ENCODE results near the gene POLR2H. TPM values are rescaled to one million over a fixed set of nuclear protein-coding genes. Genes with fewer than 3 reads are reported as not detected.

Gene POLR2H
- polyA plus RNA-seq, 2 donors, result 79.6 to 103 TPM

GRCh38 chr3:184383033-184383740 lies 21.7 kb downstream of the POLR2H start:
- Histone ChIP-seq H3K9me3 (ENCODE audit: control insufficient read depth in 2 of 2, insufficient read depth in 1 of 2, low read depth in 1 of 2, low read length in 1 of 2) (no peaks in the 10 kb centered on the region), H3K4me3 (ENCODE audit: low read depth in 1 of 2, low read length in 2 of 2) (no peak overlapping the region), H3K4me1 (ENCODE audit: control insufficient read depth in 2 of 2, insufficient read depth in 2 of 2, low read length in 1 of 2) (no peaks in the 10 kb centered on the region), H3K27me3 (ENCODE audit: control insufficient read depth in 1 of 2, insufficient read depth in 2 of 2, low read length in 2 of 2) (no peaks in the 10 kb centered on the region), H3K36me3 (ENCODE audit: control insufficient read depth in 2 of 2, insufficient read depth in 2 of 2, low read length in 1 of 2) (no peaks in the 10 kb centered on the region), H3K27ac (ENCODE audit: low read depth in 2 of 2, low read length in 1 of 2) (no peak overlapping the region)
- 85 to 87% methylated on average over 15 of the region's 15 CpGs for WGBS, 2 donors

GRCh38 chr3:184384342-184384741 lies 22.8 kb downstream of the POLR2H start:
- Histone ChIP-seq H3K4me3 (ENCODE audit: low read depth in 1 of 2, low read length in 2 of 2) (no peak overlapping the region), H3K27me3 (ENCODE audit: control insufficient read depth in 1 of 2, insufficient read depth in 2 of 2, low read length in 2 of 2) (no peaks in the 10 kb centered on the region), H3K36me3 (ENCODE audit: control insufficient read depth in 2 of 2, insufficient read depth in 2 of 2, low read length in 1 of 2) (peaks cover 0 to 2% of the 10 kb centered on the region in 2 donors), H3K4me1 (ENCODE audit: control insufficient read depth in 2 of 2, insufficient read depth in 2 of 2, low read length in 1 of 2) (no peaks in the 10 kb centered on the region), H3K9me3 (ENCODE audit: control insufficient read depth in 2 of 2, insufficient read depth in 1 of 2, low read depth in 1 of 2, low read length in 1 of 2) (no peaks in the 10 kb centered on the region), H3K27ac (ENCODE audit: low read depth in 2 of 2, low read length in 1 of 2) (no peak overlapping the region)
- WGBS, 2 donors, result 79 to 82% methylated on average over 9 of the region's 9 CpGs

GRCh38 chr3:184384856-184385422 lies 23.4 kb downstream of the POLR2H start:
- H3K27ac ChIP-seq (ENCODE audit: low read depth in 2 of 2, low read length in 1 of 2), result no peak overlapping the region
- H3K4me1 ChIP-seq (ENCODE audit: control insufficient read depth in 2 of 2, insufficient read depth in 2 of 2, low read length in 1 of 2), result no peaks in the 10 kb centered on the region
- no peak overlapping the region for H3K4me3 ChIP-seq (ENCODE audit: low read depth in 1 of 2, low read length in 2 of 2)
- no peaks in the 10 kb centered on the region for H3K9me3 ChIP-seq (ENCODE audit: control insufficient read depth in 2 of 2, insufficient read depth in 1 of 2, low read depth in 1 of 2, low read length in 1 of 2)
- H3K36me3 ChIP-seq (ENCODE audit: control insufficient read depth in 2 of 2, insufficient read depth in 2 of 2, low read length in 1 of 2), result peaks cover 0 to 2% of the 10 kb centered on the region in 2 donors
- 88 to 94% methylated on average over 8 of the region's 8 CpGs for WGBS, 2 donors
- no peaks in the 10 kb centered on the region for H3K27me3 ChIP-seq (ENCODE audit: control insufficient read depth in 1 of 2, insufficient read depth in 2 of 2, low read length in 2 of 2)

GRCh38 chr3:184386047-184386806 lies 24.7 kb downstream of the POLR2H start:
- Histone ChIP-seq H3K9me3 (ENCODE audit: control insufficient read depth in 2 of 2, insufficient read depth in 1 of 2, low read depth in 1 of 2, low read length in 1 of 2) (no peaks in the 10 kb centered on the region), H3K4me1 (ENCODE audit: control insufficient read depth in 2 of 2, insufficient read depth in 2 of 2, low read length in 1 of 2) (no peaks in the 10 kb centered on the region), H3K27ac (ENCODE audit: low read depth in 2 of 2, low read length in 1 of 2) (no peak overlapping the region), H3K4me3 (ENCODE audit: low read depth in 1 of 2, low read length in 2 of 2) (no peak overlapping the region), H3K36me3 (ENCODE audit: control insufficient read depth in 2 of 2, insufficient read depth in 2 of 2, low read length in 1 of 2) (peaks cover 0 to 2% of the 10 kb centered on the region in 2 donors), H3K27me3 (ENCODE audit: control insufficient read depth in 1 of 2, insufficient read depth in 2 of 2, low read length in 2 of 2) (no peaks in the 10 kb centered on the region)
- 70 to 74% methylated on average over 35 to 37 of the region's 37 CpGs for WGBS, 2 donors

GRCh38 chr3:184387174-184387714 lies 25.7 kb downstream of the POLR2H start:
- H3K27me3 ChIP-seq (ENCODE audit: control insufficient read depth in 1 of 2, insufficient read depth in 2 of 2, low read length in 2 of 2), result no peaks in the 10 kb centered on the region
- H3K36me3 ChIP-seq (ENCODE audit: control insufficient read depth in 2 of 2, insufficient read depth in 2 of 2, low read length in 1 of 2), result peaks cover 0 to 2% of the 10 kb centered on the region in 2 donors
- no peak overlapping the region for H3K4me3 ChIP-seq (ENCODE audit: low read depth in 1 of 2, low read length in 2 of 2)
- WGBS, 2 donors, result 91% methylated on average over 12 of the region's 12 CpGs
- H3K4me1 ChIP-seq (ENCODE audit: control insufficient read depth in 2 of 2, insufficient read depth in 2 of 2, low read length in 1 of 2), result no peaks in the 10 kb centered on the region
- H3K27ac ChIP-seq (ENCODE audit: low read depth in 2 of 2, low read length in 1 of 2), result no peak overlapping the region
- H3K9me3 ChIP-seq (ENCODE audit: control insufficient read depth in 2 of 2, insufficient read depth in 1 of 2, low read depth in 1 of 2, low read length in 1 of 2), result no peaks in the 10 kb centered on the region

- Histone ChIP-seq H3K27me3 (ENCODE audit: control insufficient read depth in 1 of 2, insufficient read depth in 2 of 2, low read length in 2 of 2) (no peaks in the 10 kb centered on the region), H3K9me3 (ENCODE audit: control insufficient read depth in 2 of 2, insufficient read depth in 1 of 2, low read depth in 1 of 2, low read length in 1 of 2) (no peaks in the 10 kb centered on the region), H3K36me3 (ENCODE audit: control insufficient read depth in 2 of 2, insufficient read depth in 2 of 2, low read length in 1 of 2) (peaks cover 0 to 2% of the 10 kb centered on the region in 2 donors), H3K4me3 (ENCODE audit: low read depth in 1 of 2, low read length in 2 of 2) (no peak overlapping the region), H3K27ac (ENCODE audit: low read depth in 2 of 2, low read length in 1 of 2) (no peak overlapping the region), H3K4me1 (ENCODE audit: control insufficient read depth in 2 of 2, insufficient read depth in 2 of 2, low read length in 1 of 2) (no peaks in the 10 kb centered on the region)
- 73 to 74% methylated on average over 8 of the region's 8 CpGs for WGBS, 2 donors
These were observed 26.8 kb downstream of the POLR2H start for GRCh38 chr3:184388164-184388935.

GRCh38 chr3:184388936-184389230 lies 27.4 kb downstream of the POLR2H start:
- Histone ChIP-seq H3K9me3 (ENCODE audit: control insufficient read depth in 2 of 2, insufficient read depth in 1 of 2, low read depth in 1 of 2, low read length in 1 of 2) (no peaks in the 10 kb centered on the region), H3K27ac (ENCODE audit: low read depth in 2 of 2, low read length in 1 of 2) (no peak overlapping the region), H3K4me1 (ENCODE audit: control insufficient read depth in 2 of 2, insufficient read depth in 2 of 2, low read length in 1 of 2) (no peaks in the 10 kb centered on the region), H3K4me3 (ENCODE audit: low read depth in 1 of 2, low read length in 2 of 2) (no peak overlapping the region), H3K36me3 (ENCODE audit: control insufficient read depth in 2 of 2, insufficient read depth in 2 of 2, low read length in 1 of 2) (peaks cover 0 to 2% of the 10 kb centered on the region in 2 donors), H3K27me3 (ENCODE audit: control insufficient read depth in 1 of 2, insufficient read depth in 2 of 2, low read length in 2 of 2) (peaks cover 0 to 3% of the 10 kb centered on the region in 2 donors)
- 80 to 88% methylated on average over 8 of the region's 8 CpGs for WGBS, 2 donors

- no peak overlapping the region for H3K4me3 ChIP-seq (ENCODE audit: low read depth in 1 of 2, low read length in 2 of 2)
- H3K9me3 ChIP-seq (ENCODE audit: control insufficient read depth in 2 of 2, insufficient read depth in 1 of 2, low read depth in 1 of 2, low read length in 1 of 2), result no peaks in the 10 kb centered on the region
- no peak overlapping the region for H3K27ac ChIP-seq (ENCODE audit: low read depth in 2 of 2, low read length in 1 of 2)
- peaks cover 0 to 3% of the 10 kb centered on the region in 2 donors for H3K27me3 ChIP-seq (ENCODE audit: control insufficient read depth in 1 of 2, insufficient read depth in 2 of 2, low read length in 2 of 2)
- H3K4me1 ChIP-seq (ENCODE audit: control insufficient read depth in 2 of 2, insufficient read depth in 2 of 2, low read length in 1 of 2), result no peaks in the 10 kb centered on the region
- H3K36me3 ChIP-seq (ENCODE audit: control insufficient read depth in 2 of 2, insufficient read depth in 2 of 2, low read length in 1 of 2), result peaks cover 0 to 2% of the 10 kb centered on the region in 2 donors
- 63 to 64% methylated on average over 4 to 5 of the region's 5 CpGs for WGBS, 2 donors
These were observed 27.9 kb downstream of the POLR2H start for GRCh38 chr3:184389384-184389783.

GRCh38 chr3:184389935-184390528 lies 28.5 kb downstream of the POLR2H start:
- Histone ChIP-seq H3K27ac (ENCODE audit: low read depth in 2 of 2, low read length in 1 of 2) (no peak overlapping the region), H3K4me1 (ENCODE audit: control insufficient read depth in 2 of 2, insufficient read depth in 2 of 2, low read length in 1 of 2) (no peaks in the 10 kb centered on the region), H3K9me3 (ENCODE audit: control insufficient read depth in 2 of 2, insufficient read depth in 1 of 2, low read depth in 1 of 2, low read length in 1 of 2) (no peaks in the 10 kb centered on the region), H3K27me3 (ENCODE audit: control insufficient read depth in 1 of 2, insufficient read depth in 2 of 2, low read length in 2 of 2) (peaks cover 0 to 3% of the 10 kb centered on the region in 2 donors), H3K4me3 (ENCODE audit: low read depth in 1 of 2, low read length in 2 of 2) (no peak overlapping the region), H3K36me3 (ENCODE audit: control insufficient read depth in 2 of 2, insufficient read depth in 2 of 2, low read length in 1 of 2) (peaks cover 0 to 2% of the 10 kb centered on the region in 2 donors)
- WGBS, 2 donors, result 85 to 94% methylated on average over 4 of the region's 5 CpGs
